Measurements from ENCODE around the gene ALDH6A1.

The ALDH6A1 gene

GRCh38 chr14:74048281-74048680 lies 36.0 kb downstream of the ALDH6A1 start:
- DNase-seq, result no peak

GRCh38 chr14:74045522-74045921 lies 38.7 kb downstream of the ALDH6A1 start:
- DNase-seq, result no peak

GRCh38 chr14:74042296-74042695 lies 42.0 kb downstream of the ALDH6A1 start:
- DNase-seq, result no peak

- DNase-seq, result peak; percentile 79
Observed at GRCh38 chr14:74038020-74038859, 46.0 kb downstream of the ALDH6A1 start.

GRCh38 chr14:74035556-74035955 lies 48.7 kb downstream of the ALDH6A1 start:
- peak; percentile 26 for DNase-seq

- no peak for DNase-seq
Observed at GRCh38 chr14:74034572-74034971, 49.7 kb downstream of the ALDH6A1 start.

GRCh38 chr14:74029136-74029535 lies 55.1 kb downstream of the ALDH6A1 start:
- no peak for DNase-seq

GRCh38 chr14:74022346-74022745 lies 61.9 kb downstream of the ALDH6A1 start:
- no peak for DNase-seq

GRCh38 chr14:74019408-74020137 lies 64.7 kb downstream of the ALDH6A1 start:
- peak; percentile 58 for DNase-seq

- DNase-seq, result peak; percentile 88
Observed at GRCh38 chr14:74018586-74019407, 65.5 kb downstream of the ALDH6A1 start, which contains the start of the genes BBOF1 and ENTPD5. TSS of gene BBOF1 (plus strand) at chr14:74019349. CDS start at chr14:74019479, 130 bp downstream. TSS of gene ENTPD5 (minus strand) at chr14:74019288. CDS start at chr14:73988102, 31,186 bp downstream.

GRCh38 chr14:74018174-74018585 lies 66.1 kb downstream of the ALDH6A1 start:
- DNase-seq, result peak; percentile 57

- no peak for DNase-seq
Observed at GRCh38 chr14:74015963-74016362, 68.3 kb downstream of the ALDH6A1 start.

GRCh38 chr14:74015176-74015575 lies 69.1 kb downstream of the ALDH6A1 start:
- no peak for DNase-seq

GRCh38 chr14:74014299-74014698 lies 70.0 kb downstream of the ALDH6A1 start:
- no peak for DNase-seq

GRCh38 chr14:74008843-74009499 lies 75.3 kb downstream of the ALDH6A1 start:
- DNase-seq, result no peak
